ENCODE results near the gene NOS1AP. TPM values are rescaled to one million over a fixed set of nuclear protein-coding genes. Genes with fewer than 3 reads are reported as not detected.

Gene NOS1AP
- total RNA-seq, 1 donor from 2014 or later = 2.0 TPM

DNA sequence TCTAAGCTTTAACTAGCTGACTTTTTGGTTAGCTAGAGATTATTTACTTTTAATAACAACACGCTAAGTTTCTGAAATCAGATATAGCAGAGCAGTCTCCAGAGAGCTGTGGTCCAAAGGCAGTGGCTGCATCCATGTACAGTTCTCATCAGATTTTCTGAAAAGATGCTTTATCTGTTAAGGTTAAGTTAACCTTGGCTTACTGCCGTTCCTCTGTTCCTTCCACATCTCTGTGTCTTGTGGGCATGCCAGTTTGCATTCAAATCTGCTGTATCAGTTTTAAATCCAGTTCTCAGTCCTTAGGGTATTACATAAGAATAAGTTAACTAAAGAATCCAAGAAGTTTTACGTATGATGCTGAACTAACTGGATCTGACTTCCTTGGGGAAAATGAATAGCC lies 260.3 kb downstream of the NOS1AP start:
- intact Hi-C loops (cut with DNase I) = no loop called here
- Histone ChIP-seq H3K4me1 (no peaks in the 10 kb centered on the region), H3K27ac (no peak overlapping the region), H3K27me3 (no peaks in the 10 kb centered on the region), H3K9me3 (no peaks in the 10 kb centered on the region), H3K4me3 (no peak overlapping the region), H3K36me3 (no peaks in the 10 kb centered on the region)
- DNase-seq (ENCODE audit: extremely low spot score in 2 of 2) = no peak
- TF ChIP-seq POLR2AphosphoS5 (IDR thresholded peaks at IDR 0.05; ENCODE audit: insufficient read depth in 1 of 2, low read depth in 1 of 2) (no peak), POLR2A (IDR thresholded peaks at IDR 0.05) (no peak)
- TF ChIP-seq, protein P1, sequence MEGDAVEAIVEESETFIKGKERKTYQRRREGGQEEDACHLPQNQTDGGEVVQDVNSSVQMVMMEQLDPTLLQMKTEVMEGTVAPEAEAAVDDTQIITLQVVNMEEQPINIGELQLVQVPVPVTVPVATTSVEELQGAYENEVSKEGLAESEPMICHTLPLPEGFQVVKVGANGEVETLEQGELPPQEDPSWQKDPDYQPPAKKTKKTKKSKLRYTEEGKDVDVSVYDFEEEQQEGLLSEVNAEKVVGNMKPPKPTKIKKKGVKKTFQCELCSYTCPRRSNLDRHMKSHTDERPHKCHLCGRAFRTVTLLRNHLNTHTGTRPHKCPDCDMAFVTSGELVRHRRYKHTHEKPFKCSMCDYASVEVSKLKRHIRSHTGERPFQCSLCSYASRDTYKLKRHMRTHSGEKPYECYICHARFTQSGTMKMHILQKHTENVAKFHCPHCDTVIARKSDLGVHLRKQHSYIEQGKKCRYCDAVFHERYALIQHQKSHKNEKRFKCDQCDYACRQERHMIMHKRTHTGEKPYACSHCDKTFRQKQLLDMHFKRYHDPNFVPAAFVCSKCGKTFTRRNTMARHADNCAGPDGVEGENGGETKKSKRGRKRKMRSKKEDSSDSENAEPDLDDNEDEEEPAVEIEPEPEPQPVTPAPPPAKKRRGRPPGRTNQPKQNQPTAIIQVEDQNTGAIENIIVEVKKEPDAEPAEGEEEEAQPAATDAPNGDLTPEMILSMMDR (IDR thresholded peaks at IDR 0.05) = no peak

DNA sequence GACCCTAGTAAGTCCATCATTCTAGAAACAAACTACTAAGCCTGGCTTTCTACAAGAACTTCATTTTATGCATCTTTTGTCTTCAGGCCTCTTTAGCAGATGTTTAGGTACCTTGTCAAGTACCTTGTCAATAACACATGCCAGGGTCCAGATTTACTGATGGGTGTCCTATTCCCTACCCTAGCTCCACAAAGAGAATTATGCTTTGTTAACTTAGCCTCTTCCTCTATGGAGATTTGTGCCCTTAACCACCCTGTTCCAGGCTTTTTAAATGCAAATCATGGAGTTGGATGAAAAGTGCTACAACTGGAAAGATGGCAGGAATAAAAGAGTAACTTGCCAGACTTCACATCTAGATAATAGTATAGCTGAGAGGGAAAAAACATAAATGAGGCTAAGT lies 264.5 kb downstream of the NOS1AP start:
- no peaks in the 10 kb centered on the region for H3K27me3 ChIP-seq
- DNase-seq (ENCODE audit: extremely low spot score in 2 of 2) = no peak
- TF ChIP-seq POLR2A (IDR thresholded peaks at IDR 0.05) (no peak), POLR2AphosphoS5 (IDR thresholded peaks at IDR 0.05; ENCODE audit: insufficient read depth in 1 of 2, low read depth in 1 of 2) (no peak)
- TF ChIP-seq, protein P1 (IDR thresholded peaks at IDR 0.05) = no peak
- H3K36me3 ChIP-seq = no peaks in the 10 kb centered on the region
- intact Hi-C loops (cut with DNase I) = no loop called here
- no peak overlapping the region for H3K4me3 ChIP-seq
- no peaks in the 10 kb centered on the region for H3K9me3 ChIP-seq
- no peaks in the 10 kb centered on the region for H3K4me1 ChIP-seq
- H3K27ac ChIP-seq = no peak overlapping the region

GRCh38 chr1:162335126-162335525 lies 265.6 kb downstream of the NOS1AP start:
- Histone ChIP-seq H3K27ac (no peak overlapping the region), H3K4me3 (no peak overlapping the region), H3K9me3 (no peaks in the 10 kb centered on the region), H3K27me3 (no peaks in the 10 kb centered on the region), H3K36me3 (no peaks in the 10 kb centered on the region), H3K4me1 (no peaks in the 10 kb centered on the region)
- no peak for TF ChIP-seq POLR2AphosphoS5 (IDR thresholded peaks at IDR 0.05; ENCODE audit: insufficient read depth in 1 of 2, low read depth in 1 of 2)
- TF ChIP-seq POLR2A (IDR thresholded peaks at IDR 0.05) = no peak
- TF ChIP-seq, protein P1 (IDR thresholded peaks at IDR 0.05) = no peak
- intact Hi-C loops (cut with DNase I) = no loop called here
- no peak for DNase-seq (ENCODE audit: extremely low spot score in 2 of 2)

DNA sequence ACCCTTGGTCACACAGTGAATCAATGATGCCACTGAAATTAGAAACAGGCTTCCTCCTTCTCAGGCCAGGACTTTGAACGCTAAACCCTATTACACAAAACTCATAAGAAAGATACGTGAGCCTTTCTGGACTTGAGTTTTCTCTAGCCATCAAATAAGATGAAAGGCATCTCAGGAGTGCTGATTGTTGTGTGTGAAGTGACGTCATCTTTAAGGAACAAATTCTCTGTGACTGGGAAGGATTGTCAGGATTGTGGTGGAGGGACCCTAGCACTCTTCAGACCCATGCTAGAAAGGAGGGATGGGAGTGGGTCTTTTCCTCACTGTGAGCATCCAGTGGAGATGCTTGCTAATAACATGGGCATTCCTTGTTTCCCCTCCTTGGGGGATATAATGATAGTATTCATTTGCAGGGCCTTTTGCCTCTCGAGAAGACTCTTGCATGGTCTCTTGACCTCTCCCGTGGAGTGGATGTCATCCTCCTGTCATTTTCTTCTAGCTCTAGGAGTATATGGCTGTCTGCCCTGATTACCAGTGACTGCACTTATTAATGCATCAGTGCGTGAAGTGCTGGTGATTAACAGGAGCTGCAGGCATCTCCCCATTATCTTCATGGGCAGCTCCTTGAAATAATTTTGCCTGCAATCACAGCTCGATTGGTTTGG lies 267.3 kb downstream of the NOS1AP start:
- H3K36me3 ChIP-seq = no peaks in the 10 kb centered on the region
- no peaks in the 10 kb centered on the region for H3K27me3 ChIP-seq
- no peaks in the 10 kb centered on the region for H3K4me1 ChIP-seq
- no peak for DNase-seq (ENCODE audit: extremely low spot score in 2 of 2)
- H3K27ac ChIP-seq = no peak overlapping the region
- intact Hi-C loops (cut with DNase I) = no loop called here
- H3K4me3 ChIP-seq = no peak overlapping the region
- TF ChIP-seq, protein P1 (IDR thresholded peaks at IDR 0.05) = no peak
- TF ChIP-seq POLR2AphosphoS5 (IDR thresholded peaks at IDR 0.05; ENCODE audit: insufficient read depth in 1 of 2, low read depth in 1 of 2) (no peak), POLR2A (IDR thresholded peaks at IDR 0.05) (no peak)
- no peaks in the 10 kb centered on the region for H3K9me3 ChIP-seq

- Histone ChIP-seq H3K4me1 (no peaks in the 10 kb centered on the region), H3K4me3 (no peak overlapping the region), H3K27me3 (no peaks in the 10 kb centered on the region), H3K27ac (no peak overlapping the region), H3K36me3 (no peaks in the 10 kb centered on the region), H3K9me3 (no peaks in the 10 kb centered on the region)
- DNase-seq (ENCODE audit: extremely low spot score in 2 of 2) = no peak
- intact Hi-C loops (cut with DNase I) = no loop called here
- no peak for TF ChIP-seq POLR2AphosphoS5 (IDR thresholded peaks at IDR 0.05; ENCODE audit: insufficient read depth in 1 of 2, low read depth in 1 of 2)
- TF ChIP-seq, protein P1 (IDR thresholded peaks at IDR 0.05) = no peak
- TF ChIP-seq POLR2A (IDR thresholded peaks at IDR 0.05) = no peak
These were observed 273.0 kb downstream of the NOS1AP start for GRCh38 chr1:162342452-162342983.

All from vagina (tissue), 2 donors.